ENCODE measurements around the gene HERC2. TPM values are rescaled to one million over a fixed set of nuclear protein-coding genes. Genes with fewer than 3 reads are reported as not detected.

HERC2 gene
- total and polyA plus RNA-seq, 2 of the 4 experiments (the other 2 are of a cell fraction): 20.8 to 28.9 TPM

DNA sequence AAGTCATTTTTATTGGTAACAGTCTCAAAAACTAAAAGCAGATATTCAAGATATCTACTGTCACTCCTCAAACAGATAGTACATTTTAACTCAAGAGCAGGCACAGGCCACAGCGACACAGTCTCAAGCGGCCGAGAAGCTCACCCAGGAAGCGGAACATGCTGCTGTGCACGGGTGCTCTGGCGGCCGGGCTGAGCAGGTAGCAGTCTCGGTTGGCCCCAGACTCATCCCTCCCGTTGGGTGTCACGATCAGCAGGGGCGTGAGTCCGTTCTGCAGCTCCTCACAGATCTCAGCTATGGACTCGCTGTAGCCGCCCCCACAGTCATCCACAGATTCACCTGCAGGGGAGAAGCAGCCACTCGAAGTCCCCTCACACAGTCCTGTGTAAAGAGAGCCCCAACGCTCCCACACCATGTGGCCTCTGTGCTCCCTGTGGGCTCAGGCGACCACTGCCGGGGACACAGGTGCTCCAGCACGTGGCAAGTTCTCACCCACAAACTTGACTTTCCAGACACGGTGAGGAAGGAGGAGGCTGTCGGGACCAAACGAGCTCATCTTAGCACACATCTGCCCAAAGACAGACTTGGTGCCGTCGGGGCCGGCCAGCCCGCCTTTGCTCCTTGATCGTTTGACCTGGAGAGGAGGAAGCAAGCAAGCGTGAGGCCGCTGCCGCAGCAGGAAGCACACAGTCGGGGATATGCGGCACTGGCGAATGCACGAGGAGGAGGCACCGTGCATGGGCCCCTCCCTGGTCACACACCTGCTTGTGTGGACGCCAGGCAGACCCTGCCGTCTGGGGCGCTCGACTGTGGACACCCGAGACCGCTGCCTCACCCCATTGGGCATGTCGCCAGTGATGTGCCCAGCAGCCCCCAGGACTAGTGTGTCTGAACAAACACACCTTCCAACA is 205.2 kb downstream of the HERC2 start:
- BruUV-seq (replicated peaks): no TSS peak
- DNase-seq (no peak), ATAC-seq (ENCODE audit: low read depth) (no peak)
- no peak overlapping the region for H3K9ac ChIP-seq (ENCODE audit: low read depth, low read length)
- peaks cover 52% of the 10 kb centered on the region for H3K36me3 ChIP-seq (ENCODE audit: control insufficient read depth, insufficient read depth, low read length)
- no peak overlapping the region for H3K23ac ChIP-seq (ENCODE audit: low read depth, low read length)
- ChIA-PET CTCF (no interaction called here), POLR2A (ENCODE audit: unreplicated experiment) (no interaction called here)
- H3K4me2 ChIP-seq (ENCODE audit: low read depth, low read length): no peak overlapping the region
- no peak overlapping the region for H2AK9ac ChIP-seq (replicated peaks; ENCODE audit: low read depth, low read length, poor library complexity)
- dilution Hi-C loops (cut with HindIII; ENCODE audit: low sequenced_read_pairs, unreplicated experiment) (no loop called here), intact Hi-C loops (cut with micrococcal nuclease) (no loop called here), in situ Hi-C loops (cut with MboI; ENCODE audit: low sequenced_read_pairs) (loop anchor here (25.0 kb wide), 1 partner anchor 1229 kb away; no protein-coding TSS in a partner anchor)
- no peak overlapping the region for H2BK120ac ChIP-seq (ENCODE audit: low read depth, low read length)
- TF ChIP-seq NFE2L2 (IDR thresholded peaks at IDR 0.05; ENCODE audit: low read depth, low read length): no peak
- no peak for TF ChIP-seq MXI1 (IDR thresholded peaks at IDR 0.05; ENCODE audit: borderline replicate concordance, low read depth, low read length)
- no peaks in the 10 kb centered on the region for H3K27me3 ChIP-seq (ENCODE audit: control insufficient read depth, insufficient read depth, low read length)
- no peak overlapping the region for H2BK20ac ChIP-seq (ENCODE audit: low read depth, low read length)
- H2BK5ac ChIP-seq (ENCODE audit: low read depth, low read length, poor library complexity, severe bottlenecking): no peak overlapping the region
- H3K4me3 ChIP-seq (ENCODE audit: insufficient read depth, low read depth, low read length): no peak overlapping the region
- H3K56ac ChIP-seq (ENCODE audit: extremely low read depth, insufficient read depth, low read length): no peak overlapping the region
- H2AK5ac ChIP-seq (ENCODE audit: low read depth, low read length): no peak overlapping the region
- no peak overlapping the region for H3K27ac ChIP-seq (ENCODE audit: insufficient read depth, low read length)
- peaks cover 2% of the 10 kb centered on the region; the same call in 1 of the 2 replicates for H3K4me1 ChIP-seq (ENCODE audit: control insufficient read depth, insufficient read depth, low read length)
- H2AFZ ChIP-seq (replicated peaks; ENCODE audit: low read length, poor library complexity): no peak overlapping the region
- H3K18ac ChIP-seq (ENCODE audit: low read depth, low read length): no peak overlapping the region
- H3K14ac ChIP-seq (replicated peaks; ENCODE audit: low read depth, low read length): no peak overlapping the region
- no peaks in the 10 kb centered on the region for H3K9me1 ChIP-seq (ENCODE audit: insufficient read depth, low read length)
- no peaks in the 10 kb centered on the region for H4K20me1 ChIP-seq (ENCODE audit: insufficient read depth, low read length)
- H4K91ac ChIP-seq (ENCODE audit: insufficient read depth, low read depth, low read length): no peak overlapping the region
- no peak overlapping the region for H3K4ac ChIP-seq (ENCODE audit: low read depth, low read length)
- no peak overlapping the region for H4K5ac ChIP-seq (ENCODE audit: low read depth, low read length)
- no peak overlapping the region for H4K8ac ChIP-seq (ENCODE audit: low read depth in 2 of 2, low read length in 2 of 2)
- H3K79me1 ChIP-seq (ENCODE audit: low read depth in 1 of 2, low read length in 2 of 2): peaks cover 0 to 3% of the 10 kb centered on the region in 2 experiments; a peak in 1 of 4 replicates
- WGBS, 2 experiments (ENCODE audit: extremely low coverage in 2 of 2, insufficient read length in 1 of 2): 95% methylated on average over 22 of the region's 42 CpGs; no CpG with 5 or more reads in 1 of the 2 experiments
- H3K9me3 ChIP-seq (ENCODE audit: control insufficient read depth, insufficient read depth, low read length): no peaks in the 10 kb centered on the region
- H2BK15ac ChIP-seq (ENCODE audit: low read depth, low read length): no peak overlapping the region
